ENCODE results near the gene PXK.
A peak's percentile ranks its signal among the peaks of the same experiment; 100 is the strongest.

PXK gene

GRCh38 chr3:58422756-58423325 is 90.1 kb downstream of the PXK start:
- no peak overlapping the region for H3K4me3 ChIP-seq (ENCODE audit: low read depth, low read length)
- DNase-seq (ENCODE audit: low read depth): no peak
- no peak for TF ChIP-seq CTCF (IDR thresholded peaks at IDR 0.05; ENCODE audit: control insufficient read depth, extremely low read depth, insufficient read depth)

GRCh38 chr3:58424613-58425012 is 91.9 kb downstream of the PXK start:
- no peak for TF ChIP-seq CTCF (IDR thresholded peaks at IDR 0.05; ENCODE audit: control insufficient read depth, extremely low read depth, insufficient read depth)

GRCh38 chr3:58425782-58426181 is 93.1 kb downstream of the PXK start:
- no peak overlapping the region for H3K4me3 ChIP-seq (ENCODE audit: low read depth, low read length)
- DNase-seq (ENCODE audit: low read depth): no peak
- no peak for TF ChIP-seq CTCF (IDR thresholded peaks at IDR 0.05; ENCODE audit: control insufficient read depth, extremely low read depth, insufficient read depth)

More at GRCh38 chr3:58424613-58425012, 91.9 kb downstream of the PXK start:
- DNase-seq (ENCODE audit: low read depth): no peak
- no peak overlapping the region for H3K4me3 ChIP-seq (ENCODE audit: low read depth, low read length)

- no peak for TF ChIP-seq CTCF (IDR thresholded peaks at IDR 0.05; ENCODE audit: control insufficient read depth, extremely low read depth, insufficient read depth)
- H3K4me3 ChIP-seq (ENCODE audit: low read depth, low read length): no peak overlapping the region
- DNase-seq (ENCODE audit: low read depth): peak; percentile 80
These were observed 95.1 kb downstream of the PXK start for GRCh38 chr3:58427661-58428361.

- H3K4me3 ChIP-seq (ENCODE audit: low read depth, low read length): no peak overlapping the region
- DNase-seq (ENCODE audit: low read depth): no peak
- TF ChIP-seq CTCF (IDR thresholded peaks at IDR 0.05; ENCODE audit: control insufficient read depth, extremely low read depth, insufficient read depth): no peak
These were observed 97.0 kb downstream of the PXK start for GRCh38 chr3:58429657-58430056.

- peak overlapping the region; percentile 78 for H3K4me3 ChIP-seq (ENCODE audit: low read depth, low read length)
- TF ChIP-seq CTCF (IDR thresholded peaks at IDR 0.05; ENCODE audit: control insufficient read depth, extremely low read depth, insufficient read depth): no peak
- DNase-seq (ENCODE audit: low read depth): no peak
These were observed 100.2 kb downstream of the PXK start for GRCh38 chr3:58432905-58433304.

All from LNCaP clone FGC (cell line).